ENCODE measurements around the gene MGAT4A. TPM values are rescaled to one million over a fixed set of nuclear protein-coding genes. Genes with fewer than 3 reads are reported as not detected.
A peak's percentile ranks its signal among the peaks of the same experiment; 100 is the strongest.

Gene MGAT4A
- total and polyA plus RNA-seq, 9 donors = 3.9 to 14.7 (median 12.6) TPM

DNA sequence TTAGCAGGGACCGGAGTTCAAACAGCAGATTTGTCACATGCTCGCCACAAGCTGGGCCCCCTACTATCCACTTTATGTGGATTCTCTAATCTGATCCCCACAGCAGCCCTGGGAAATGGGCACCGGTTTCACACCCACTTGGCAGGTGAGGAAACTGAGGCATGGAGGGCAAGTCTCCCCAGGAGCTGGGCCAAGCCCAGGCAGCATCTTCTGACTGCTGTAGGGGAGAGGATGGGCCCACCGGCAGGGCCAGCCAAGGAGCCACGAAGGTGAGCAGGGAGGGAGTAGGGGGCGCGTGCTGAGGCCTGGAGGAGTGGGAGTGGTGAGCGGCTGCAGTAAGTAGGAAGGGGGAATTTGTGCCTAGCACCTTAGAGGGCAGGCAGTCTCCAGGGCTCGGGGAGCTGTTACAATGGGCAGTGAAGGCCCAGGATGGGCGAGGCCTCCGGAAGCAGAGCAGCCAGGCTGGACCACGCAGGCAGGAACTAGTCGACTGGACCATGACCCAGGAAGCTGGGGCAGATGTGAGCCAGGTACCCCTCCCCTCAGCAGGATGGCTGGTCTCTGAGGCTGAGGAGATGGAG lies 159.7 kb downstream of the MGAT4A start:
- H3K4me1 ChIP-seq (ENCODE audit: insufficient read depth) = no peaks in the 10 kb centered on the region
- no peak overlapping the region for H3K27ac ChIP-seq
- intact Hi-C loops (cut with DNase I) = no loop called here
- H3K9me3 ChIP-seq = no peaks in the 10 kb centered on the region
- TF ChIP-seq, protein P1, sequence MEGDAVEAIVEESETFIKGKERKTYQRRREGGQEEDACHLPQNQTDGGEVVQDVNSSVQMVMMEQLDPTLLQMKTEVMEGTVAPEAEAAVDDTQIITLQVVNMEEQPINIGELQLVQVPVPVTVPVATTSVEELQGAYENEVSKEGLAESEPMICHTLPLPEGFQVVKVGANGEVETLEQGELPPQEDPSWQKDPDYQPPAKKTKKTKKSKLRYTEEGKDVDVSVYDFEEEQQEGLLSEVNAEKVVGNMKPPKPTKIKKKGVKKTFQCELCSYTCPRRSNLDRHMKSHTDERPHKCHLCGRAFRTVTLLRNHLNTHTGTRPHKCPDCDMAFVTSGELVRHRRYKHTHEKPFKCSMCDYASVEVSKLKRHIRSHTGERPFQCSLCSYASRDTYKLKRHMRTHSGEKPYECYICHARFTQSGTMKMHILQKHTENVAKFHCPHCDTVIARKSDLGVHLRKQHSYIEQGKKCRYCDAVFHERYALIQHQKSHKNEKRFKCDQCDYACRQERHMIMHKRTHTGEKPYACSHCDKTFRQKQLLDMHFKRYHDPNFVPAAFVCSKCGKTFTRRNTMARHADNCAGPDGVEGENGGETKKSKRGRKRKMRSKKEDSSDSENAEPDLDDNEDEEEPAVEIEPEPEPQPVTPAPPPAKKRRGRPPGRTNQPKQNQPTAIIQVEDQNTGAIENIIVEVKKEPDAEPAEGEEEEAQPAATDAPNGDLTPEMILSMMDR (IDR thresholded peaks at IDR 0.05) = no peak
- TF ChIP-seq POLR2A (IDR thresholded peaks at IDR 0.05) = no peak
- TF ChIP-seq EP300 (IDR thresholded peaks at IDR 0.05) = no peak
- no peaks in the 10 kb centered on the region for H3K27me3 ChIP-seq
- H3K4me3 ChIP-seq = no peak overlapping the region
- H3K36me3 ChIP-seq = no peaks in the 10 kb centered on the region
- WGBS, 3 donors = 87 to 93% (median 91%) methylated on average over 13 of the region's 13 CpGs
- no peak for DNase-seq

DNA sequence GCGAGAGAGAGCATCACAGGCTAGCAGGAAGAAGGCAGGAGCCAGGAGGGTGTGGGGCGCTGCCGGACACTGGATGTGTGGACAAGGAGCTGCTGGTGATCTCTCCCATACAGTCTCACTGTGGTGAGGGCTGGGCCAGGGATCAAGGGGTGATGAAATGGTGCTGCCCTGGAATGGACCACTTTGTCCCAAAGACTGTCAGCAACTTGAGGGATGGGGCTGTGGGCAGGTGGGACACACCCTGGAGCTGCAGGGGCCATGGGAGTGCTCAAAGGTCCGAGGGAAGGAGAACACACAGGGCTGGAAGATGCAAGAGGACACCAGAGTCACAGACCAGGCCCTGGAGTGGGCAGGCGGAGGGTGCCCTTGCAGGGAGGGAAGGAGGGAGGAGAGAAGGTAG lies 160.6 kb downstream of the MGAT4A start:
- Histone ChIP-seq H3K36me3 (no peaks in the 10 kb centered on the region), H3K4me3 (no peak overlapping the region), H3K27ac (no peak overlapping the region), H3K27me3 (no peaks in the 10 kb centered on the region), H3K9me3 (no peaks in the 10 kb centered on the region), H3K4me1 (ENCODE audit: insufficient read depth) (no peaks in the 10 kb centered on the region)
- DNase-seq = no peak
- TF ChIP-seq EP300 (IDR thresholded peaks at IDR 0.05) (no peak), POLR2A (IDR thresholded peaks at IDR 0.05) (no peak)
- TF ChIP-seq, protein P1 (IDR thresholded peaks at IDR 0.05) = no peak
- intact Hi-C loops (cut with DNase I) = no loop called here
- 91 to 94% (median 92%) methylated on average over 5 of the region's 5 CpGs for WGBS, 3 donors

DNA sequence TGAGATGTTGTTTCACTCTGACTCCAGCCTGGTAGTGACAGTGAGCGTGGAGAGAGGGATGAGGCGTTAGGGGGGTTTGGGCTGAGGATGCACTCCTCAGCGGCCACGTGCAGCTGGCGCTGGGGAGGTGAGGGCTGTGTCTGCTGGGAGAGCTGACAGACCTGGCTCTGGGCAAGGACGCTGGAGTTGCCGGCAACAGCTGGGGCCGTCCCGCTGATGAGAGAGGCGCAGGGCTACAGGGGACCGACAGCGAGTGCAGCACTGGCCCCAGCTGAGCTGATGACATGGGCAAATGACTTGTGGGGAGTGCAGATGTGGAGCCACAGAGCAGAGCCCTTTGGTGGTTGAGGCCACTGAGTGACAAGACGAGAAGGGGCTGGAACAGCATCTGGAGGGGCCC lies 161.0 kb downstream of the MGAT4A start:
- no peaks in the 10 kb centered on the region for H3K9me3 ChIP-seq
- H3K27ac ChIP-seq = no peak overlapping the region
- TF ChIP-seq, protein P1 (IDR thresholded peaks at IDR 0.05) = no peak
- TF ChIP-seq EP300 (IDR thresholded peaks at IDR 0.05) (no peak), POLR2A (IDR thresholded peaks at IDR 0.05) (no peak)
- WGBS, 3 donors = 89 to 94% (median 93%) methylated on average over 13 of the region's 13 CpGs
- H3K27me3 ChIP-seq = no peaks in the 10 kb centered on the region
- intact Hi-C loops (cut with DNase I) = loop anchor here in 1 of 4 donors (10.0 kb wide), 1 partner anchor 155 kb away; no protein-coding TSS in a partner anchor
- no peaks in the 10 kb centered on the region for H3K36me3 ChIP-seq
- H3K4me3 ChIP-seq = no peak overlapping the region
- no peak for DNase-seq
- no peaks in the 10 kb centered on the region for H3K4me1 ChIP-seq (ENCODE audit: insufficient read depth)

DNA sequence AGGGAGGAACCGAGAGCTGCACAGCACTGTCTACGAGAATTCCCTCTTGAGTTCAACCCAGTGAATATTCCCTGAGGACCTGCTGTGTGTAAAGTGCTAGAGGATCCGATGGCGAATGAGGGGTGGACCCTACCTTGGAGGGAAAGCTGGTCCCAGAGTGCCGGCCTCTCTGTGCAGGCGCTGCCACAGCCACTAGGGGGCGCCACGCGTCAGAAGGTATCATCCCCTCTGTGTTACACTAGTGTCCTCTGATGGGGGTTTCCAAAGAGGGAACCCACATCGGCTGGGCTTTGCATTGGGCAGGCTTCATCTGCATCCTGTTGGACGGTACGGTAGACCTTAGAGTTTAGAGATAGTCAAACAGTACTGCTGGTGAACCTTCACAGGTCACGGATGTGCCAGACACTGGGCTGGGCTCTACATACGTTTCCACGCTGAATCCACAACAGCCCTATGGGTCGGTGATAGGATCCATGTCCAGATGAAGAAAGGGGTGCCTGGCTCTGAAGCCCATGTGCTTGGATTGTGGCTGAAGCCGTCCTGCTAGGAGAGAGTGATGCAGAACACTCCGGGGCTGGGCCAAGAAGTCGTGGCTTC lies 161.6 kb downstream of the MGAT4A start:
- Histone ChIP-seq H3K4me1 (ENCODE audit: insufficient read depth) (no peaks in the 10 kb centered on the region), H3K9me3 (no peaks in the 10 kb centered on the region), H3K27me3 (no peaks in the 10 kb centered on the region), H3K27ac (no peak overlapping the region), H3K4me3 (no peak overlapping the region), H3K36me3 (no peaks in the 10 kb centered on the region)
- intact Hi-C loops (cut with DNase I) = loop anchor here in 1 of 4 donors (10.0 kb wide), 1 partner anchor 154 kb away; no protein-coding TSS in a partner anchor
- TF ChIP-seq, protein P1 (IDR thresholded peaks at IDR 0.05) = peak in 2 of 3 donors; percentile 17 to 30
- TF ChIP-seq POLR2A (IDR thresholded peaks at IDR 0.05) = no peak
- peak in 3 of 5 donors; percentile 45 to 58 (median 52) for DNase-seq
- 71 to 74% (median 72%) methylated on average over 19 of the region's 19 CpGs for WGBS, 3 donors

Other genes starting within 250 kb of the MGAT4A start
- 10 to 100 TPM; 27.2 to 35.4 (median 31.2) TPM for gene COA5, start 122.6 kb downstream of the MGAT4A start, total RNA-seq
- gene COA5, start 122.6 kb downstream of the MGAT4A start, polyA plus RNA-seq = 10 to 100 TPM; 33.6 to 42.5 TPM
- gene UNC50, start 122.5 kb downstream of the MGAT4A start, total RNA-seq = 10 to 100 TPM; 32.2 to 50.0 (median 42.4) TPM
- 10 to 100 TPM; 41.8 to 58.8 TPM for gene UNC50, start 122.5 kb downstream of the MGAT4A start, polyA plus RNA-seq
- gene CRACDL, start 205.1 kb upstream of the MGAT4A start, total RNA-seq = 10 to 100 TPM in 1 of 7 donors, 1 to 10 TPM in 6; 1.2 to 22.4 (median 2.9) TPM
- 1 to 10 TPM; 1.7 to 2.2 TPM for gene CRACDL, start 205.1 kb upstream of the MGAT4A start, polyA plus RNA-seq